Measurements from ENCODE around the gene NME3. TPM values are rescaled to one million over a fixed set of nuclear protein-coding genes. Genes with fewer than 3 reads are reported as not detected.

Gene NME3
- total RNA-seq, 1 donor from 2014 or later = 57.7 TPM

- DNase-seq (ENCODE audit: low spot score in 2 of 2, unreplicated experiment in 2 of 2) = no peak
- H3K27ac Mint-ChIP-seq = peak overlapping the region; percentile 82
- no peaks in the 10 kb centered on the region for H3K27me3 Mint-ChIP-seq (ENCODE audit: low read depth)
- peaks cover 21% of the 10 kb centered on the region for H3K4me1 Mint-ChIP-seq
- no peaks in the 10 kb centered on the region for H3K9me3 Mint-ChIP-seq
- no peak for TF ChIP-seq CTCF (IDR thresholded peaks at IDR 0.05; ENCODE audit: unreplicated experiment)
- H3K4me3 Mint-ChIP-seq = peak overlapping the region; percentile 94
- peaks cover 5% of the 10 kb centered on the region for H3K36me3 Mint-ChIP-seq
Measured at GRCh38 chr16:1770328-1771187, 785 bp downstream of the NME3 start.

GRCh38 chr16:1769402-1770300 is 1.7 kb downstream of the NME3 start:
- no peak for TF ChIP-seq CTCF (IDR thresholded peaks at IDR 0.05; ENCODE audit: unreplicated experiment)
- H3K27ac Mint-ChIP-seq = peak overlapping the region; percentile 71
- peaks cover 7% of the 10 kb centered on the region for H3K36me3 Mint-ChIP-seq
- peak overlapping the region; percentile 94 for H3K4me3 Mint-ChIP-seq
- H3K27me3 Mint-ChIP-seq (ENCODE audit: low read depth) = no peaks in the 10 kb centered on the region
- DNase-seq (ENCODE audit: low spot score in 2 of 2, unreplicated experiment in 2 of 2) = no peak
- H3K9me3 Mint-ChIP-seq = no peaks in the 10 kb centered on the region
- peaks cover 18% of the 10 kb centered on the region for H3K4me1 Mint-ChIP-seq

GRCh38 chr16:1768767-1769401 is 2.5 kb downstream of the NME3 start:
- Mint-ChIP-seq H3K36me3 (peaks cover 7% of the 10 kb centered on the region), H3K4me1 (peaks cover 17% of the 10 kb centered on the region), H3K9me3 (no peaks in the 10 kb centered on the region), H3K27me3 (ENCODE audit: low read depth) (no peaks in the 10 kb centered on the region), H3K4me3 (no peak overlapping the region), H3K27ac (no peak overlapping the region)
- DNase-seq (ENCODE audit: low spot score in 2 of 2, unreplicated experiment in 2 of 2) = no peak
- TF ChIP-seq CTCF (IDR thresholded peaks at IDR 0.05; ENCODE audit: unreplicated experiment) = no peak

GRCh38 chr16:1768061-1768766 is 3.1 kb downstream of the NME3 start:
- H3K36me3 Mint-ChIP-seq = peaks cover 7% of the 10 kb centered on the region
- no peaks in the 10 kb centered on the region for H3K27me3 Mint-ChIP-seq (ENCODE audit: low read depth)
- H3K9me3 Mint-ChIP-seq = no peaks in the 10 kb centered on the region
- TF ChIP-seq CTCF (IDR thresholded peaks at IDR 0.05; ENCODE audit: unreplicated experiment) = no peak
- H3K4me3 Mint-ChIP-seq = no peak overlapping the region
- DNase-seq (ENCODE audit: low spot score in 2 of 2, unreplicated experiment in 2 of 2) = no peak
- no peak overlapping the region for H3K27ac Mint-ChIP-seq
- peaks cover 14% of the 10 kb centered on the region for H3K4me1 Mint-ChIP-seq

All from mesothelial cell of epicardium (in vitro differentiated cells).